ENCODE results near the gene KRT86. TPM values are rescaled to one million over a fixed set of nuclear protein-coding genes. Genes with fewer than 3 reads are reported as not detected.

The KRT86 gene
- total and polyA plus RNA-seq, 3 donors from 2014 or later = 2.3 to 4.0 (median 3.2) TPM

DNA sequence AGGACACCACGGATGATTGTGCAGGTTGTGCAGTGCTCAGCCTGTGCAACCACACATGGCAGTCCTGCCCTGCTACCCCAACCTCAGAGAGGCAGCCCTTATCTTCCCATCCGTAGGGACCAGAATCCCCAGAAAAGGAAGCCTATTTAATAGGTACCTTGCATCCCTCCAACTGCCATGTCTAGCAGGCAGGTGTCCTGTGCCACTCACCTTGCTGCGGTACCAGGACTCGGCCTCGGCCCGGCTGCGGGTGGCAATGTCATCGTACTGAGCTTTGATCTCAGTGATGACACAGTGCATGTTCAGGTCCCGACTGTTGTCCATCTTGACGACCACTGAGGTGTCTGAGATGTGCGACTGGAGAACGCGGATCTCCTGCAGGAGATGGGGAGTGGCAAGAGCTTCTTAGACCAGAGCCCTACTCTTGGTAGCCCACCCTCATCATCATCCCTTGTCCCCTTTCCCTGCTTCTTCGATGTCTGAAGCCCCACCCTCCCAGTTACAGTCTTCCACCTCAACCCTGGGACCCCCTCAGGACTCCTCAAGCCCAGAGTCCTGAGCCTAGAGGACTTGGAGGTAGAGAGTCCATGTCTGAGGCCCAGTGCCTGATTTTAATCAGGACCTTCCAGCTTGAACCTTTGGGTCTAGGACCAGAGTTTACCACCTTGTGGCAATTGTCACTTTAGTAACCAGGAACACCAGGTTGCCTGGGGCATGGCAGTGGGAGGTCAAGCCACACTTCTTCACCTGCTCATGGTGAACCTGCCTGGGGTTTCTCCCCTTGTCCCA is 20.9 kb upstream of the KRT86 start:
- TF ChIP-seq, protein P1, sequence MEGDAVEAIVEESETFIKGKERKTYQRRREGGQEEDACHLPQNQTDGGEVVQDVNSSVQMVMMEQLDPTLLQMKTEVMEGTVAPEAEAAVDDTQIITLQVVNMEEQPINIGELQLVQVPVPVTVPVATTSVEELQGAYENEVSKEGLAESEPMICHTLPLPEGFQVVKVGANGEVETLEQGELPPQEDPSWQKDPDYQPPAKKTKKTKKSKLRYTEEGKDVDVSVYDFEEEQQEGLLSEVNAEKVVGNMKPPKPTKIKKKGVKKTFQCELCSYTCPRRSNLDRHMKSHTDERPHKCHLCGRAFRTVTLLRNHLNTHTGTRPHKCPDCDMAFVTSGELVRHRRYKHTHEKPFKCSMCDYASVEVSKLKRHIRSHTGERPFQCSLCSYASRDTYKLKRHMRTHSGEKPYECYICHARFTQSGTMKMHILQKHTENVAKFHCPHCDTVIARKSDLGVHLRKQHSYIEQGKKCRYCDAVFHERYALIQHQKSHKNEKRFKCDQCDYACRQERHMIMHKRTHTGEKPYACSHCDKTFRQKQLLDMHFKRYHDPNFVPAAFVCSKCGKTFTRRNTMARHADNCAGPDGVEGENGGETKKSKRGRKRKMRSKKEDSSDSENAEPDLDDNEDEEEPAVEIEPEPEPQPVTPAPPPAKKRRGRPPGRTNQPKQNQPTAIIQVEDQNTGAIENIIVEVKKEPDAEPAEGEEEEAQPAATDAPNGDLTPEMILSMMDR (IDR thresholded peaks at IDR 0.05) = no peak
- no peak for TF ChIP-seq POLR2A (IDR thresholded peaks at IDR 0.05)
- no peaks in the 10 kb centered on the region for H3K9me3 ChIP-seq
- no peak overlapping the region for H3K27ac ChIP-seq
- 89 to 93% methylated on average over 14 of the region's 14 CpGs for WGBS, 2 donors
- H3K4me3 ChIP-seq = no peak overlapping the region
- H3K27me3 ChIP-seq = no peaks in the 10 kb centered on the region
- no peaks in the 10 kb centered on the region for H3K36me3 ChIP-seq (ENCODE audit: low read depth, missing control alignments)
- intact Hi-C loops (cut with DNase I; ENCODE audit: low total_unique reads) = no loop called here
- H3K4me1 ChIP-seq = no peaks in the 10 kb centered on the region
- DNase-seq = no peak

DNA sequence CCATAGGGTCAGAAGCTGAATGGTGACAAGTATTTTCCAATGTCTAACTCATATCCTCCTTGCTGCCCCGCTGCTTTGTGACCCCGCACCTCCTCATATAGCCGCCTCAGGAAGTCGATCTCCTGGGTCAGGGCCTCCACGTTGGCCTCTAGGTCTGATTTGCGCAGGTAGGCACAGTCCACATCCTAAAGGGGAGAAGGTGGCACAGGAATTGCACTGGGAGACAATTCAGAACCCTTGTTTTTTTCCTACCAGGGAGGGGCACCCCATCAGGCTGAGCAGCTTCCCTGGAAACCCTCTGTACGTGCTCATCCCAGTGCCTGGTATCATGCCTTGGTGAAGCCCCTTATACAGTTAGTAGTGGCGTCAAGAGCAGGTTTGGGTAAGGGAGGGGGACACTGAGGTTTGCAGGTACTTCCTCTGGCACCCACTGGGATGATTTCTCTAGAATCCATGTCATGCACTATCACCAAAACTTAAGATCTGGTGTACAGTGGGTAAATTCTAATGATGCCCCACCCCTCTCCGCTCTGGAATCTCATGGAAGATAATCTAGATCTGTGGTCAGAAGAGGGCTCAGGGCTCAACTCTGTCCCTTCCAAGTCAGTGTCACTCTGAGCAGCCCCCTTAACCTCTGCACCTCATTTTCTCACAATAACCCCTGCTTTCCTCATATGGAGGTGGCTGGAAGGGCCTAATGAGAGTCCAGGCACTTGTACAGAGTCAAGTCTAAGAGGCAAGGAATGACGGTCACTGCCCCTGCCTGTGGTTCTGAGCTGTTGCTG is 20.1 kb upstream of the KRT86 start:
- Histone ChIP-seq H3K4me1 (no peaks in the 10 kb centered on the region), H3K36me3 (ENCODE audit: low read depth, missing control alignments) (no peaks in the 10 kb centered on the region), H3K4me3 (no peak overlapping the region), H3K9me3 (no peaks in the 10 kb centered on the region), H3K27me3 (no peaks in the 10 kb centered on the region), H3K27ac (no peak overlapping the region)
- intact Hi-C loops (cut with DNase I; ENCODE audit: low total_unique reads) = no loop called here
- no peak for DNase-seq
- TF ChIP-seq POLR2A (IDR thresholded peaks at IDR 0.05) = no peak
- TF ChIP-seq, protein P1 (IDR thresholded peaks at IDR 0.05) = no peak
- WGBS, 2 donors = 90 to 95% methylated on average over 10 of the region's 10 CpGs

DNA sequence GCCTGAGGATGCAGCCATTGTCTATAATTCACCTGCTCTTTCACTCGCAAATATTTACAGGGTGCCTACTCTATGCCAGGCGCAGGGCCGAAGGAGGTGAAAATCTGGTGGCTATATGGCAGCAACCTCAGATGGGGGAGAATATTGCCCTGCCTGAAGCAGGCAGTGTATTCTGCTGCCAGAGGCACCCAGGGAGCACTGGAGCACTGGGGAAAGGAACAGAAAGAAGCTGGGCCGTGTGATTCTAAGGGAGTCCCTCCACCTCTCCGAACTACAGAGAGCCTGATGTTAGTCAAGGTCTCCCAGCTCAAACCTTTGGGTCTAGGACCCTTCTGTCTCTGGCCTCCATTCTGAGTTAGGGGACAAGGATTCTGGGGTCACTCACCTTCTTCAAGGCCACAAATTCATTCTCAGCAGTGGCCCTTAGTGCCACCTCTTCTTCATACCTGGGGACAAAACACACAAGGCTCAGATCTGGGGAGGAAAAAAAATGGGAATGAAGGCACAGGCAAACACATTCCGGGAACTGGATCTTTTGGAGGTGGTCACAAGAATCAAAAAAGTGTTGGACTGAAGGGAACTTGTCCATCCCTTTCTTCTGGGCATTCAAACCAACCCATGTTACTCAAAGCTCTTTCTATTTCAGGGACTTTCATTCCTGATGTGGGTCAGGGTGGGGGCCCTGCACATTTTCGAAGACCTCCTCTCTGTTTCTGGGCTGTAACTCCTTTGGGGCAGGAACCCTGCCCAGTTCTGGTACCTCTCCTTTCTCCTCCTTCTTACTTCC is 19.3 kb upstream of the KRT86 start:
- intact Hi-C loops (cut with DNase I; ENCODE audit: low total_unique reads) = no loop called here
- H3K27me3 ChIP-seq = no peaks in the 10 kb centered on the region
- H3K36me3 ChIP-seq (ENCODE audit: low read depth, missing control alignments) = no peaks in the 10 kb centered on the region
- DNase-seq = no peak
- H3K9me3 ChIP-seq = no peaks in the 10 kb centered on the region
- WGBS, 2 donors = 75 to 85% methylated on average over 7 of the region's 7 CpGs
- no peak overlapping the region for H3K4me3 ChIP-seq
- no peak for TF ChIP-seq POLR2A (IDR thresholded peaks at IDR 0.05)
- TF ChIP-seq, protein P1 (IDR thresholded peaks at IDR 0.05) = no peak
- no peak overlapping the region for H3K27ac ChIP-seq
- H3K4me1 ChIP-seq = no peaks in the 10 kb centered on the region

DNA sequence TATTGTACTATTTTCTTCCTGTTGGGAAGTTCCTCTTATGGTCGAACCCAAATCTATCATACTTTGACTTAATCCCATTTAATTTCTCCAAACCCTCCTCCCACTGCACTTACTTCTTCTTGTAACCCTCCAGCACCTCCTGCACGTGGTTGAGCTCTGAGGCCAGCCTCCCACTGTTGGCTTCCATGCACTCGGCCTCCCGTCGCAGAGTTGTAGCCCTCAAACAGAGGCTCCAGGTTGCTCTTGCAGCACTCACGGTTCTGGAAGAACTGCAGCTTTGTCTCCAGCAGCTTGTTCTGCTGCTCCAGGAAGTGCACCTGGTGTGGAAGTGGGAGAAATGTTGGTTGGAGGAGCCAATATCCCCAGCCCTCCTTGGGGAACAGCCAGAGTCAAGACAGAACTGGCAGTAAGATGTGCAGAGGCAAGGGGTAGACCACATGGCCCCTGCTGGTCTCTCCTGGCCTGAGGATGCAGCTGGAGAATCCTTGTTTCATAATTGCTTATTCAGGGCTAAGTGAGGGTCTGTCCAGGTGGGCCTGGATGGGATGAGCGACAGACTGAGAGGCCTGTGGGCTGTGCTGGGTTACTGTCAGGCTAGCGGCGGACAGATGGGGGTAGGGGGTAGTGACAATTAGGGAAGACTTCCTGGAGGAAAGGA is 18.4 kb upstream of the KRT86 start:
- Histone ChIP-seq H3K27me3 (no peaks in the 10 kb centered on the region), H3K36me3 (ENCODE audit: low read depth, missing control alignments) (no peaks in the 10 kb centered on the region), H3K4me3 (no peak overlapping the region), H3K9me3 (no peaks in the 10 kb centered on the region), H3K4me1 (no peaks in the 10 kb centered on the region), H3K27ac (no peak overlapping the region)
- no peak for TF ChIP-seq POLR2A (IDR thresholded peaks at IDR 0.05)
- TF ChIP-seq, protein P1 (IDR thresholded peaks at IDR 0.05) = no peak
- no peak for DNase-seq
- intact Hi-C loops (cut with DNase I; ENCODE audit: low total_unique reads) = no loop called here
- 92% methylated on average over 9 of the region's 9 CpGs for WGBS, 2 donors
